HG03159 (cell line): ENCODE measurements around the gene NUDT9.
A peak's percentile ranks its signal among the peaks of the same experiment; 100 is the strongest.
"Not testable (repeated sequence)": the region's sequence is repeated elsewhere in the genome, so short reads cannot be mapped to it uniquely, and the experiment has no call there.

Source experiments
- ATAC-seq: cut with Tn5 transposase; IDR thresholded peaks from one replicate; pipeline ENCODE4 v1.9.1; 2021; ENCODE audit warnings: mild to moderate bottlenecking, moderate library complexity; ENCODE audit not compliant: unreplicated experiment

Gene NUDT9

GRCh38 chr4:87422104-87423052 is at the start of gene NUDT9:
TSS of gene NUDT9 (plus strand) at chr4:87422573. CDS start at chr4:87422906, 333 bp downstream.
- ATAC-seq, result peak; percentile 94

- ATAC-seq, result peak; percentile 71
These were observed 46.6 kb upstream of the NUDT9 start for GRCh38 chr4:87375719-87376291.

GRCh38 chr4:87377816-87378215 is 44.6 kb upstream of the NUDT9 start:
- ATAC-seq, result no peak

GRCh38 chr4:87382116-87382515 is 40.3 kb upstream of the NUDT9 start:
- no peak for ATAC-seq

- no peak for ATAC-seq
These were observed 39.4 kb upstream of the NUDT9 start for GRCh38 chr4:87382931-87383330.

GRCh38 chr4:87384466-87385132 is 37.8 kb upstream of the NUDT9 start:
- ATAC-seq, result not testable (repeated sequence)

- no peak for ATAC-seq
These were observed 35.1 kb upstream of the NUDT9 start for GRCh38 chr4:87387237-87387636.

- ATAC-seq, result no peak
These were observed 33.5 kb upstream of the NUDT9 start for GRCh38 chr4:87388901-87389300.

GRCh38 chr4:87390055-87390454 is 32.3 kb upstream of the NUDT9 start:
- ATAC-seq, result not testable (repeated sequence)

- peak; percentile 20 for ATAC-seq
These were observed 31.9 kb upstream of the NUDT9 start for GRCh38 chr4:87390551-87390890.

GRCh38 chr4:87390891-87391575 is 31.3 kb upstream of the NUDT9 start, which contains the start of gene HSD17B11:
TSS of gene HSD17B11 (minus strand) at chr4:87391188. CDS start at chr4:87391070, 118 bp downstream.
- ATAC-seq, result peak; percentile 99

GRCh38 chr4:87391576-87392054 is 30.8 kb upstream of the NUDT9 start:
- no peak for ATAC-seq

GRCh38 chr4:87392183-87392582 is 30.2 kb upstream of the NUDT9 start:
- ATAC-seq, result no peak

GRCh38 chr4:87395073-87395472 is 27.3 kb upstream of the NUDT9 start:
- not testable (repeated sequence) for ATAC-seq

GRCh38 chr4:87395851-87396250 is 26.5 kb upstream of the NUDT9 start:
- ATAC-seq, result not testable (repeated sequence)

- no peak for ATAC-seq
These were observed 23.2 kb upstream of the NUDT9 start for GRCh38 chr4:87399148-87399547.

GRCh38 chr4:87399954-87400353 is 22.4 kb upstream of the NUDT9 start:
- no peak for ATAC-seq

- not testable (repeated sequence) for ATAC-seq
These were observed 18.6 kb upstream of the NUDT9 start for GRCh38 chr4:87403732-87404131.

GRCh38 chr4:87405211-87405820 is 17.1 kb upstream of the NUDT9 start:
- no peak for ATAC-seq

- peak; percentile 62 for ATAC-seq
These were observed 15.9 kb upstream of the NUDT9 start for GRCh38 chr4:87406462-87406861.
